NCI-H69 (cell line): Measurements from ENCODE around the gene SND1.
"Not testable (repeated sequence)": the region's sequence is repeated elsewhere in the genome, so short reads cannot be mapped to it uniquely, and the experiment has no call there.

Source experiments
- DNase-seq: peaks from one replicate; lab custom pipeline; 2025; lab: John Stamatoyannopoulos, UW

The SND1 gene

GRCh38 chr7:127652333-127653248 is 597 bp downstream of the SND1 start:
- peak; percentile 67 for DNase-seq

GRCh38 chr7:127653396-127653795 is 1.4 kb downstream of the SND1 start:
- DNase-seq, result no peak

GRCh38 chr7:127654404-127655394 is 2.7 kb downstream of the SND1 start:
- peak; percentile 46 for DNase-seq

GRCh38 chr7:127655720-127656119 is 3.7 kb downstream of the SND1 start:
- DNase-seq, result no peak

- no peak for DNase-seq
Observed at GRCh38 chr7:127657500-127657899, 5.5 kb downstream of the SND1 start.

GRCh38 chr7:127658970-127659630 is 7.1 kb downstream of the SND1 start:
- no peak for DNase-seq

- DNase-seq, result peak; percentile 39
Observed at GRCh38 chr7:127665922-127666321, 13.9 kb downstream of the SND1 start.

GRCh38 chr7:127666602-127667001 is 14.6 kb downstream of the SND1 start:
- no peak for DNase-seq

GRCh38 chr7:127667017-127667670 is 15.2 kb downstream of the SND1 start:
- DNase-seq, result no peak

GRCh38 chr7:127667759-127668530 is 16.0 kb downstream of the SND1 start:
- DNase-seq, result no peak

- DNase-seq, result no peak
Observed at GRCh38 chr7:127671341-127671740, 19.3 kb downstream of the SND1 start.

GRCh38 chr7:127673902-127674301 is 21.9 kb downstream of the SND1 start:
- DNase-seq, result no peak

- DNase-seq, result no peak
Observed at GRCh38 chr7:127674361-127674760, 22.4 kb downstream of the SND1 start.

- not testable (repeated sequence) for DNase-seq
Observed at GRCh38 chr7:127674923-127675322, 22.9 kb downstream of the SND1 start.

GRCh38 chr7:127675721-127676120 is 23.7 kb downstream of the SND1 start:
- DNase-seq, result no peak

GRCh38 chr7:127677433-127678230 is 25.6 kb downstream of the SND1 start:
- no peak for DNase-seq

- DNase-seq, result peak; percentile 55
Observed at GRCh38 chr7:127678337-127678736, 26.3 kb downstream of the SND1 start.

- DNase-seq, result no peak
Observed at GRCh38 chr7:127678947-127679346, 27.0 kb downstream of the SND1 start.

- DNase-seq, result no peak
Observed at GRCh38 chr7:127680983-127681382, 29.0 kb downstream of the SND1 start.

GRCh38 chr7:127682140-127682539 is 30.1 kb downstream of the SND1 start:
- DNase-seq, result peak; percentile 28
